ENCODE data around the gene MZT2B. TPM values are rescaled to one million over a fixed set of nuclear protein-coding genes. Genes with fewer than 3 reads are reported as not detected.
"Not testable (repeated sequence)": the region's sequence is repeated elsewhere in the genome, so short reads cannot be mapped to it uniquely, and the experiment has no call there.

MZT2B gene
- total RNA-seq, 2 experiments from 2014 or later, result 474 to 617 TPM

DNA sequence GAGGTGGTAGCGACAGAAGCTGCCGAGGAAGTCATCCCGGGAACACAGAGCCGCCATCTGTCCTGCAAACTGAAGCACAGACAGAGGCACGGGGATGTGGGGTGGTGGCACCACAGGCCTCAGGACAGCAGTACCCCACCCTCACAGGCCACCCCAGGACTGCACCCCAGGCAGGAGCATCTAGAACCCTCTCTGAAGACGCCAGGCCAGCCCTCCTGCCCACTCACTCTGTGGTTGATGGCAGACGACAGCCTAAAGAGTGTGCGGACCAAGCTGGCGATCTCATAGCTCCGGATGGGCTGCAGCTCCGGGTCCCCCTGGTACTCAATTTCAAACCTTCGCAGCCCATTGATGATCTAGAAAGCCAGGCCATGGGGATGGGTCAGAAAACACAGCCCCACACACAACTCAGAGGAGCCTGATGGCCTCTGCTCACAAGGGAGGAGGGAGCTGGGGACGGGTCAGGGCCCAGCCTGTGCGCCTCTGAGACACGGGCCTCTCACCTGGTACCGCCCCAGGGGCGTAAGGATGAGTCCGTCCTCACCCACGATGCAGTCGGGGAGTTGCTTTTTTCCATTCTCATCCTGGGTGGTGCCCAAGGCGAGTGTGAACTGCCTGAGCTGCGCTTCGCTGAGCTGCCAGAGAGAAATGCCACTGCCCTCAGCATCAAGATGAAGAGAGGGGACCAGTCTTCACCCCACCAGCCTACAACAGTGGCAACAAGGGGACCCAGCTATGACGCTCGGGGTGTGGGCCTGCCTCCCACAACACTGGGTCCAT is 29.1 kb upstream of the MZT2B start:
- POLR2A ChIA-PET, result no interaction called here

DNA sequence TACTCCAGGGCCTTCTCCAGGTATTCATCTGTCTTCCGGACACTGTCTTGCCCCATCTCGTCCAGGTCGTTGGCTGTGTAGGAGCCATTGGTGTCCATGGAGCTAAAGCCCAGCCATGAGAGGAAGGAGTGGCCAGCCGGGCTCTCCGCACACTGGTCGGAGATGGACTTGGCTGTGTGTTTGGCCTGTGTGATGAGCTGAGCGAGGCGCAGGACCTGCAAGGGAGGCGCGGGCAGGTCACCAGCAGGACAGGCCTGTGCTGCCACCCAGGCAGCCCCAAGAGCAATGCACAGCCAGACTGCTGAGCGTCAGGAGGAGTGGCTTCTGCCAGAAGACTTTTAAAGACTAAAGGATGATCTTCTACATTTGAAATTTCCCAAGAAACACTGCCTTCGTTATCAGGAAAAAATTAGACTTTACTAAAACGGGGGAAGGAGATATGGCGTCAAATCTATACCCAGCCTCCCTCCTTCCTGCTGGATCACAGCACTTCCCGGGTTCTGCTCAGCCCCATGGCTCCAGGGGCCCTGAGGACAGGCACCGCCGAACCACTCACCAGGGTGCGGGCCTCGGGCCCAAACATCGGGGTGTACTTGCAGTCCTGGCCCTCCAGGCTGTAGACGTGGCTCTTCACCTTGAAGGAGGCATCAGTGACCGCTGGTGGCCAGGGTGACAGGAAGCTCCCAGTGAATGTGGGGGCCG is 28.2 kb upstream of the MZT2B start:
- DNase-seq (ENCODE audit: low spot score); H3K4me2 ChIP-seq (ENCODE audit: low read length); CTCF ChIA-PET (ENCODE audit: unreplicated experiment); H3K79me2 ChIP-seq (ENCODE audit: insufficient read depth, low read depth, low read length); H4K20me1 ChIP-seq (ENCODE audit: insufficient read depth, low read length); H2AFZ ChIP-seq (ENCODE audit: low read length); BruUV-seq (replicated peaks); intact Hi-C loops (cut with micrococcal nuclease; ENCODE audit: unreplicated experiment); H3K4me3 ChIP-seq (ENCODE audit: low read depth, low read length, poor library complexity, severe bottlenecking); H3K9me3 ChIP-seq (ENCODE audit: low read length); POLR2A ChIA-PET; H3K27ac ChIP-seq (ENCODE audit: low read depth, low read length, poor library complexity, severe bottlenecking); H3K9me2 ChIP-seq (ENCODE audit: insufficient read depth, low read length): not testable (repeated sequence)
- Histone ChIP-seq H3K36me3 (ENCODE audit: insufficient read depth, low read length) (peaks cover 32% of the 10 kb centered on the region), H3K4me1 (ENCODE audit: insufficient read depth, low read length, poor library complexity, severe bottlenecking) (peaks cover 14% of the 10 kb centered on the region)

More for the DNA sequence above, 29.1 kb upstream of the MZT2B start:
- no peak for TF ChIP-seq EZH2phosphoT487 (IDR thresholded peaks at IDR 0.05; ENCODE audit: borderline replicate concordance, low read depth, low read length)
- TF ChIP-seq, protein P1, sequence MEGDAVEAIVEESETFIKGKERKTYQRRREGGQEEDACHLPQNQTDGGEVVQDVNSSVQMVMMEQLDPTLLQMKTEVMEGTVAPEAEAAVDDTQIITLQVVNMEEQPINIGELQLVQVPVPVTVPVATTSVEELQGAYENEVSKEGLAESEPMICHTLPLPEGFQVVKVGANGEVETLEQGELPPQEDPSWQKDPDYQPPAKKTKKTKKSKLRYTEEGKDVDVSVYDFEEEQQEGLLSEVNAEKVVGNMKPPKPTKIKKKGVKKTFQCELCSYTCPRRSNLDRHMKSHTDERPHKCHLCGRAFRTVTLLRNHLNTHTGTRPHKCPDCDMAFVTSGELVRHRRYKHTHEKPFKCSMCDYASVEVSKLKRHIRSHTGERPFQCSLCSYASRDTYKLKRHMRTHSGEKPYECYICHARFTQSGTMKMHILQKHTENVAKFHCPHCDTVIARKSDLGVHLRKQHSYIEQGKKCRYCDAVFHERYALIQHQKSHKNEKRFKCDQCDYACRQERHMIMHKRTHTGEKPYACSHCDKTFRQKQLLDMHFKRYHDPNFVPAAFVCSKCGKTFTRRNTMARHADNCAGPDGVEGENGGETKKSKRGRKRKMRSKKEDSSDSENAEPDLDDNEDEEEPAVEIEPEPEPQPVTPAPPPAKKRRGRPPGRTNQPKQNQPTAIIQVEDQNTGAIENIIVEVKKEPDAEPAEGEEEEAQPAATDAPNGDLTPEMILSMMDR (conservative IDR thresholded peaks at IDR 0.05; ENCODE audit: low read length), result no peak
- Histone ChIP-seq H3K9me2 (ENCODE audit: insufficient read depth, low read length) (no peaks in the 10 kb centered on the region), H3K4me3 (ENCODE audit: low read depth, low read length, poor library complexity, severe bottlenecking) (no peak overlapping the region), H3K79me2 (ENCODE audit: insufficient read depth, low read depth, low read length) (no peaks in the 10 kb centered on the region), H3K36me3 (ENCODE audit: insufficient read depth, low read length) (peaks cover 27% of the 10 kb centered on the region), H4K20me1 (ENCODE audit: insufficient read depth, low read length) (no peaks in the 10 kb centered on the region), H3K9me3 (ENCODE audit: low read length) (no peaks in the 10 kb centered on the region), H3K27ac (ENCODE audit: low read depth, low read length, poor library complexity, severe bottlenecking) (no peak overlapping the region), H3K4me1 (ENCODE audit: insufficient read depth, low read length, poor library complexity, severe bottlenecking) (peaks cover 7% of the 10 kb centered on the region), H2AFZ (ENCODE audit: low read length) (no peak overlapping the region), H3K4me2 (ENCODE audit: low read length) (no peak overlapping the region)
- intact Hi-C loops (cut with micrococcal nuclease; ENCODE audit: unreplicated experiment), result no loop called here
- CTCF ChIA-PET (ENCODE audit: unreplicated experiment), result no interaction called here
- no peak for DNase-seq (ENCODE audit: low spot score)
- no TSS peak for BruUV-seq (replicated peaks)

DNA sequence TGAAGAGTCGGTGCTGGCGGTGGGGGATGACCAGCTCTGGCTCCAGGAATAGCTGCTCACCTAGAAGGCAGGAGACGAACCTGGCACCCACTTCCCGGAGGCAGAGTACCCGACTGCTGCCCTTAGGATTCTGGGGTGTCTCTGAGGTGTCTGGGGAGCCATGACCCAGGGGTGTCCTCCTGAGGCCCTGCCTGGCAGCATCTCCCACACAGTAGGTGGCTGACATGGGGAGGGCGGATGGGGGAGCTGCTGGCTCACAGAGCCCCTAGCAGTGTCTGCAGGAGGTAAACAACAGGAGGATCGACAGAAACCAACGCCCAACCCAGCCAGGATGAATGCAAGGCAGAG is 27.7 kb upstream of the MZT2B start:
- intact Hi-C loops (cut with micrococcal nuclease; ENCODE audit: unreplicated experiment); H3K4me3 ChIP-seq (ENCODE audit: low read depth, low read length, poor library complexity, severe bottlenecking); H3K27ac ChIP-seq (ENCODE audit: low read depth, low read length, poor library complexity, severe bottlenecking); POLR2A ChIA-PET; H4K20me1 ChIP-seq (ENCODE audit: insufficient read depth, low read length); DNase-seq (ENCODE audit: low spot score); H2AFZ ChIP-seq (ENCODE audit: low read length); H3K4me2 ChIP-seq (ENCODE audit: low read length); BruUV-seq (replicated peaks); H3K79me2 ChIP-seq (ENCODE audit: insufficient read depth, low read depth, low read length); CTCF ChIA-PET (ENCODE audit: unreplicated experiment); H3K9me2 ChIP-seq (ENCODE audit: insufficient read depth, low read length); H3K9me3 ChIP-seq (ENCODE audit: low read length): not testable (repeated sequence)
- peaks cover 15% of the 10 kb centered on the region for H3K4me1 ChIP-seq (ENCODE audit: insufficient read depth, low read length, poor library complexity, severe bottlenecking)
- peaks cover 36% of the 10 kb centered on the region for H3K36me3 ChIP-seq (ENCODE audit: insufficient read depth, low read length)
